GM06990 (cell line): ENCODE data around the gene EVC.
"Not testable (repeated sequence)": the region's sequence is repeated elsewhere in the genome, so short reads cannot be mapped to it uniquely, and the experiment has no call there.

Experiments used
- DNase-seq: peaks from one replicate; pipeline ENCODE4 v3.0.0-alpha.2; 2011; ENCODE audit not compliant: insufficient read length; ENCODE audit errors: extremely low read depth
- H3K27me3 ChIP-seq: replicated peaks from 2 replicates; pipeline ENCODE4 v1.6.0; 2011; ENCODE audit warnings: low read length; ENCODE audit not compliant: control insufficient read depth, insufficient read depth
- H3K36me3 ChIP-seq: 2 replicates; pipeline ENCODE4 v1.5.1; 2011; ENCODE audit warnings: low read length; ENCODE audit not compliant: control insufficient read depth, insufficient read depth
- H3K4me3 ChIP-seq: replicated peaks from 2 replicates; pipeline ENCODE4 v1.5.1; 2011; ENCODE audit warnings: low read depth, mild to moderate bottlenecking, control low read depth, low read length
- TF ChIP-seq, protein P1 (sequence below): IDR thresholded peaks from 2 replicates; pipeline ENCODE4 v1.5.1; 2011; ENCODE audit warnings: low read length, control low read depth, mild to moderate bottlenecking, inconsistent platforms; ENCODE audit not compliant: insufficient read depth, poor library complexity, severe bottlenecking

The EVC gene

DNA sequence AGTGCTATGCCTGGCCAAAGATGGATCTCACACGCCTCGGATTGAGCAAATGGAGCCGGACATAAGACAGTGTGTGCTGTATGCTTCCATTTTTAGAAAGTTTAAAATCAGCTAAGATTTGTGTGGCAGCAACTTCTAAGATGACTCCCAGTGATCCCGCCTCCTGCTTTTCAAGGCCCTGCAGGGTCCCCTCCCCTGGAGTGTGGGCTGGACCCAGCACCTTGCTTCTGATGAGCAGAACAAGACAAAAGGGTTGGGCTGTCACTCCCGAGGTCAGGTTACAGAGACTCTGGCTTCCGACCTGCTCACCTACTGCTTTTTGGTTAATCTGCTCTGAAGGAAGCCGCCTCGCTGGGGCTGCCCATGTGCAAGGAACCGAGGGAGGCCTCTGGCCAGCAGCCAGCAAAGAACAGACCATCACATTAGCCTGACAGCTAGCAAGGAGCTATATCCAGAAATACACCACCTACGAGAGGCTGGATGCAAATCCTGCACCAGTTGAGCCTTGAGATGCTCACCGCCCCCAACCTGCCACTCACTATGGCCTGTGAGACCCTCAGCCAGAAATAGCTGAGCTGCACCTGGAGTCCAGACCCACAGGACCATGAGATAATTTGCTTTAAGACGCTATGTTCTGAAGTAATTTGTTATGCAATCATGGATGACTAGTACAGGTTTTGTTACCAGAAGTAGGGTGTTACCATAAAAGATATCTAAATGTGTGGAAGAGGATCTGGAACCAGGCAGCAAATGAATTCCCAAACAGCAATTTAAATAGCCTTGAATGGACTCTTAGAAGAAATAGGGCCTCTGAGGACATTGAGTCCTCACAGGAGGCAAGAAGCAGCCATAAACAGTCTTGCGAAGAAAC lies 134.3 kb downstream of the EVC start:
- TF ChIP-seq, protein P1, sequence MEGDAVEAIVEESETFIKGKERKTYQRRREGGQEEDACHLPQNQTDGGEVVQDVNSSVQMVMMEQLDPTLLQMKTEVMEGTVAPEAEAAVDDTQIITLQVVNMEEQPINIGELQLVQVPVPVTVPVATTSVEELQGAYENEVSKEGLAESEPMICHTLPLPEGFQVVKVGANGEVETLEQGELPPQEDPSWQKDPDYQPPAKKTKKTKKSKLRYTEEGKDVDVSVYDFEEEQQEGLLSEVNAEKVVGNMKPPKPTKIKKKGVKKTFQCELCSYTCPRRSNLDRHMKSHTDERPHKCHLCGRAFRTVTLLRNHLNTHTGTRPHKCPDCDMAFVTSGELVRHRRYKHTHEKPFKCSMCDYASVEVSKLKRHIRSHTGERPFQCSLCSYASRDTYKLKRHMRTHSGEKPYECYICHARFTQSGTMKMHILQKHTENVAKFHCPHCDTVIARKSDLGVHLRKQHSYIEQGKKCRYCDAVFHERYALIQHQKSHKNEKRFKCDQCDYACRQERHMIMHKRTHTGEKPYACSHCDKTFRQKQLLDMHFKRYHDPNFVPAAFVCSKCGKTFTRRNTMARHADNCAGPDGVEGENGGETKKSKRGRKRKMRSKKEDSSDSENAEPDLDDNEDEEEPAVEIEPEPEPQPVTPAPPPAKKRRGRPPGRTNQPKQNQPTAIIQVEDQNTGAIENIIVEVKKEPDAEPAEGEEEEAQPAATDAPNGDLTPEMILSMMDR, result no peak
- no peak overlapping the region for H3K4me3 ChIP-seq
- DNase-seq, result no peak
- H3K36me3 ChIP-seq, result no peaks in the 10 kb centered on the region
- H3K27me3 ChIP-seq, result no peaks in the 10 kb centered on the region; the same call in 1 of the 2 replicates

DNA sequence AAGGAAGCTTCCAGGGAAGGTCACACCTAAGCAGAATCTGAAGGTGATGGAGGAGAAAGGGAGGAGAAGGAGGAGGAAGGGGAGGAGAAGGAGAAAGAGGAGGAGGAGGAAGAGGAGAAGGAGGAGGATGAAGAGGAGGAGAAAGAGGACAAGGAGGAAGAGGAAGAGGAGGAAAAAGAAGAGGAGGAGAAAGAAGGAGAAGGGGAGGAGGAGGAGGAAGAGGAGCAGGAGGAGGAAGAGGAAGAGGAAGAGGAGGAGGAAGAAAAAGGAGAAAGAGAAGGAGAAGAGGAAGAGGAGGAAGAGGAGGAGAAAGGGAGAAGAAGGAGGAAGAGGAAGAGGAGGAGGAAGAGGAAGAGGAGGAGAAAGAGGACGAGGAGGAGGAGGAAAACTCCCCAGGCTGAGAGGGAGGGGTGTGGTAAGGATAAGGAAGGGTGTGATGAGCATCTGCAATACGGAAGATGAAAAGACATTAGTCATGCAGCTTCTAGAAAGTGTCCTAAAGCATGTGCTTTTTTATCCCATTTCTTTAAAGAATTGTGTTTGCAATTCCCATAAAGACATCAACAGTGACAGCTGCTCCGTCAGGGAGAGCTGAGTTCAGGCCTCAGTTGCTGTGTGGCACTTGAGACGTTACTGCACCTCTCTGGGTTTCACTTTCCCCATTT lies 140.8 kb downstream of the EVC start:
- no peaks in the 10 kb centered on the region for H3K36me3 ChIP-seq
- no peak for DNase-seq
- TF ChIP-seq, protein P1, result no peak

DNA sequence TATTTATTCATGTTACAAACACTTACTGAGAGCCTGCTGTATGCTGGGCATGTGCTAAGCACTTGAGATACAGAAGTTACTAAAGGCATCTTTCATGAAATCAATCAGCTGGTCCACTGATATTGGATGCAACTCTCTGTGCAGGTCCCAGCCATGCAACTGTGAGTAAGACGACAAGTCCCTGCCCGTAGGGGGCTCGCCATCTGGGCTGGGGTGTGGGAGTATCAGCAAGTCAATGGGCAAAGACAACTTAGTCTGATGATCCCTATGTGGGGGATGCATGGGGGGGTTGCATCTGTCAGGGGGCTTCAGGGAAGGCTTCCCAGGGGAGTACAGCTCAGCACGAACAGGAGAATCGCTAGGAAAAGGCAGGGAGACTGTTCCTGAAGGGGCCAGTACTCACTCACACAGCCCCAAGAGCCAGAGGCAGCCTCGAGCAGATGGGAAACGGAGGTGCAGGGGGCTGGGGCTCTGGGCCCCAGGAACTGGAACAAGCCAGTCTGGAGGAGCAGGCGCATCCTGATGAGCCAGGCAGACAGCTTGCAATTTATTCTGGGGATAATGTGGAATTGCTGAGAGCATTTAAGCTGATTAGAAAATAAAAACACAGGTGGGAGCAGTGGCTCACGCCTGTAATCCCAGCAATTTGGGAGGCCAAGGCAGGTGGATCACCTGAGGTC lies 141.7 kb downstream of the EVC start:
- DNase-seq, result no peak
- no peak overlapping the region for H3K4me3 ChIP-seq
- TF ChIP-seq, protein P1, result no peak
- no peaks in the 10 kb centered on the region for H3K27me3 ChIP-seq
- H3K36me3 ChIP-seq, result no peaks in the 10 kb centered on the region

More for the DNA sequence above, 140.8 kb downstream of the EVC start:
- Histone ChIP-seq H3K27me3 (no peaks in the 10 kb centered on the region), H3K4me3 (no peak overlapping the region)

DNA sequence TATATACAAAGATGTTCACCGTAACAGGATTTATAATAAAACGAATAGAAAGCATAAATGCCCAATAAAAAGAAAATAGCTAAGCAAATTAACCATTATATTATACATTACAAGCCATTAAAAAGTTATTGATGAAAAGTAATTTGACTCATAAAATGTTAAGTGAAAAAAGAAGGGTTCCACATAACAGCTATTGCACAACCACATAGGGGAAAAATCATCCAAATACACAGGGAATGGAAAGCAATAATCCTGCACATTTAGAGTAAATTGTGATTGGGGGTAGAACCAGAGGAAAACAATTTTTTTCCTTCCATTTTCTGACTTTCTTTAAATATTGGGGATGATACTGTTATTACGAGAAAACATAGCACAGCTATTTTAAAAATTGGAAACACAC lies 143.9 kb downstream of the EVC start:
- H3K4me3 ChIP-seq, result no peak overlapping the region
- TF ChIP-seq, protein P1, result no peak
- H3K27me3 ChIP-seq, result no peaks in the 10 kb centered on the region
- H3K36me3 ChIP-seq, result no peaks in the 10 kb centered on the region
- DNase-seq, result no peak

DNA sequence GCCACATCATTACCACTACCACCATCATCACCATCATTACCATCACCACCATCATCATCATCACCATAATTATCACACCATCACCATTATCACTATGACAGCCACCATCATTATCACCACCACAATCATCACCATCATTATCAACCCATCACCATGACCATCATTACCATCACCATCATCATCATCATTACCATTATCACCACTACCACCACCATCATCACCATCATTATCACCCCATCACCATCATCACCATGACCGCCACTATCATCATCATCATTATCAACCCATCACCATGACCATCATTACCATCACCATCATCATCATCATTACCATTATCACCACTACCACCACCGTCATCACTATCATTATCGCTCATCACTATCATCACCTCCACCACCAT lies 145.4 kb downstream of the EVC start:
- not testable (repeated sequence) for DNase-seq, H3K36me3 ChIP-seq, H3K27me3 ChIP-seq

DNA sequence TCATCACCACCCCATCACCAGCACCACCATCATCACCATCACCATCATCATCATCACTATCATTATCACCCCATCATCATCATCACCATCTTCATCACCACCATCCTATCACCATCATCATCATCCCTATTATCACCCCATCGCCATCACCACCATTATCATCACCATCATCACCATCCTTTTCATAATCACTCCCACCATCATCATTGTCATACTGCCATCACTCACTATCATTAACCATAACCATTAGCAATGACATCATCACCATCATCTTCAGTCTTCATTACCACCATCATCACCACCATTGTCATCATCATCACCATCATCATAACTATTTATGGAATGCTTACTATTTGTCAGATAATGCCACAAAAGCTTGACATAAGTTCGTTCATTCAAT lies 146.2 kb downstream of the EVC start:
- Histone ChIP-seq H3K36me3 (no peaks in the 10 kb centered on the region), H3K4me3 (no peak overlapping the region)
- TF ChIP-seq, protein P1, result no peak

More for the DNA sequence above, 145.4 kb downstream of the EVC start:
- H3K4me3 ChIP-seq, result not testable (repeated sequence)

More for the DNA sequence above, 146.2 kb downstream of the EVC start:
- no peak for DNase-seq
- H3K27me3 ChIP-seq, result no peaks in the 10 kb centered on the region; the same call in 1 of the 2 replicates
